ENCODE results near the gene RELT. TPM values are rescaled to one million over a fixed set of nuclear protein-coding genes. Genes with fewer than 3 reads are reported as not detected.
A peak's percentile ranks its signal among the peaks of the same experiment; 100 is the strongest.

RELT gene
- total RNA-seq, 2 donors from 2014 or later: 2.0 to 7.0 TPM

GRCh38 chr11:73401924-73402833 lies 26.0 kb downstream of the RELT start:
- Histone ChIP-seq H3K27me3 (no peaks in the 10 kb centered on the region), H3K36me3 (peaks cover 23% of the 10 kb centered on the region), H3K4me3 (no peak overlapping the region), H3K27ac (no peak overlapping the region), H3K9me3 (no peaks in the 10 kb centered on the region), H3K4me1 (peaks cover 2 to 29% of the 10 kb centered on the region in 2 donors)
- TF ChIP-seq CTCF (IDR thresholded peaks at IDR 0.05): no peak
- DNase-seq (ENCODE audit: low spot score): no peak

DNA sequence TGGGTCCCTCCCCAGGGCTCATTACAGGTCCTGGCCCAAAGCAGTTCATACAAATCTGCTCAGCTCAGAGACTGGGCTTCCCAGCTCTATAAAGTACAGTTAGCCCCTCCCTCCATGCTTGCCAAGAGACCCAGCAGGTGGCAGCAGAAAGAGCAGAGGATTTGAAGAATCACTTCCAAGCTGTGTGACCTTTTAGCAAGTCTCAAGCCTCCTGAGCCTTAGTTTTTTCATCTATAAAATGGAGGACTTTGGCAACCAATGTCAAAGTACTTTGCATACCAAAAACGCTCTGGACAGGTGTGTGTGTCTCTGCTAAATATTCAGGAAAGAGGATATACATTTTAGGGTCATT lies 26.6 kb downstream of the RELT start:
- H3K27me3 ChIP-seq: no peaks in the 10 kb centered on the region
- H3K36me3 ChIP-seq: peaks cover 29% of the 10 kb centered on the region

GRCh38 chr11:73403541-73403940 lies 27.3 kb downstream of the RELT start:
- Histone ChIP-seq H3K4me3 (no peak overlapping the region), H3K27ac (peak overlapping the region; percentile 46 to 58), H3K27me3 (no peaks in the 10 kb centered on the region), H3K4me1 (peaks cover 0 to 27% of the 10 kb centered on the region in 2 donors), H3K36me3 (peaks cover 31% of the 10 kb centered on the region), H3K9me3 (no peaks in the 10 kb centered on the region)
- DNase-seq (ENCODE audit: low spot score): no peak
- no peak for TF ChIP-seq CTCF (IDR thresholded peaks at IDR 0.05)

More for the DNA sequence above, 26.6 kb downstream of the RELT start:
- no peak overlapping the region for H3K4me3 ChIP-seq
- DNase-seq (ENCODE audit: low spot score): no peak
- no peak overlapping the region for H3K27ac ChIP-seq
- no peak for TF ChIP-seq CTCF (IDR thresholded peaks at IDR 0.05)
- H3K4me1 ChIP-seq: peaks cover 2 to 29% of the 10 kb centered on the region in 2 donors
- no peaks in the 10 kb centered on the region for H3K9me3 ChIP-seq

GRCh38 chr11:73404048-73404447 lies 27.8 kb downstream of the RELT start:
- Histone ChIP-seq H3K4me1 (peaks cover 0 to 22% of the 10 kb centered on the region in 2 donors), H3K27ac (peak overlapping the region; percentile 46 to 58), H3K4me3 (no peak overlapping the region), H3K9me3 (no peaks in the 10 kb centered on the region), H3K36me3 (peaks cover 34% of the 10 kb centered on the region), H3K27me3 (no peaks in the 10 kb centered on the region)
- no peak for DNase-seq (ENCODE audit: low spot score)
- peak; percentile 70 to 86 for TF ChIP-seq CTCF (IDR thresholded peaks at IDR 0.05)

GRCh38 chr11:73404506-73405145 lies 28.4 kb downstream of the RELT start:
- no peak overlapping the region for H3K4me3 ChIP-seq
- H3K27ac ChIP-seq: peak overlapping the region in 1 of 2 donors; percentile 58
- H3K9me3 ChIP-seq: no peaks in the 10 kb centered on the region
- no peak for TF ChIP-seq CTCF (IDR thresholded peaks at IDR 0.05)
- no peaks in the 10 kb centered on the region for H3K27me3 ChIP-seq
- H3K4me1 ChIP-seq: peaks cover 0 to 19% of the 10 kb centered on the region in 2 donors
- peaks cover 39% of the 10 kb centered on the region for H3K36me3 ChIP-seq
- no peak for DNase-seq (ENCODE audit: low spot score)
